Tibial artery (tissue), 4 donors: ENCODE data around the gene UST.

Experiments
- DNase-seq, 2 donors: peaks; one replicate each; pipeline ENCODE4 v3.0.0-alpha.2; 2019
- H3K27ac ChIP-seq, 2 donors: fragments of 200-600 bp; sonication (generic) in 1 of 2; 1 replicate in 1 of 2; 2 replicates in 1 of 2; pipeline ENCODE4 v1.5.1; 2018 to 2019; ENCODE audit warnings: mild to moderate bottlenecking in 1 of 2
- H3K27me3 ChIP-seq, 2 donors: fragments of 200-600 bp; sonication (generic) in 1 of 2; one replicate each; pipeline versions ENCODE4 v1.5.1 to v1.6.0; 2016 to 2019
- H3K36me3 ChIP-seq, 3 donors: fragments of 200-600 bp; sonication (generic) in 2 of 3; one replicate each; pipeline ENCODE4 v1.5.1; 2016 to 2019; ENCODE audit warnings: mild to moderate bottlenecking in 2 of 3
- H3K4me1 ChIP-seq, 4 donors: fragments of 200-600 bp; sonication (generic) in 2 of 4; 1 replicate in 3 of 4; 2 replicates in 1 of 4; pipeline ENCODE4 v1.5.1; 2016 to 2019
- H3K4me3 ChIP-seq, 2 donors: fragments of 200-600 bp; sonication (generic) in 1 of 2; 1 replicate in 1 of 2; 2 replicates in 1 of 2; pipeline ENCODE4 v1.5.1; 2018 to 2019; ENCODE audit warnings: mild to moderate bottlenecking in 2 of 2
- H3K9me3 ChIP-seq, 3 donors: fragments of 200-600 bp; sonication (generic) in 1 of 3; one replicate each; pipeline ENCODE4 v1.5.1; 2016 to 2019
- intact Hi-C: fragments of 100-400 bp; cut with DNase I; formaldehyde crosslinking; loops from one replicate; pipeline ENCODE4 v1.15.0; 2023; ENCODE audit warnings: low total_unique reads
- TF ChIP-seq, protein P1 (sequence below), 2 experiments: fragments of 200-600 bp in 1 of 2; fragments of 450-650 bp in 1 of 2; IDR thresholded peaks; one replicate each; pipeline ENCODE4 v1.5.1; 2017 to 2019; ENCODE audit warnings: antibody characterized with exemption in 2 of 2, mild to moderate bottlenecking in 1 of 2, moderate library complexity in 1 of 2

The UST gene

DNA sequence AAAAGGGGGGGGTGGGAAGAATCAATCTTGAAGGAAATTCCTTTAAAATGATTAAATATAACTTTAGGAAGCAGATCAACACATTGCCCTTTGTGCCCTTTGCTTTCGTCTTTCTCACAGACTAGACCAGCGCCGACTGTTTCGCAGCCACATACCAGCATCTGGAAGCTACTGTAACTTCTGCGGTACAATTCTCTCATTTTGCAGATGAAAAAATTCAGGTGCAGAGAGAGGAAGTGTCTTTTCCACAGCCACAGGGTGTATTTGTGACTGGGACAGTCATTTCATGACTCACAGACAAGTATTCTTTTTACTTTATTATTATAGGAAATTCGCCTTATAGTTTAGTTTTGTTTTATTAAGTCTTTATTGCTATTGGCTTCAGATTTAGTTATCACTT is 84.2 kb downstream of the UST start:
- Histone ChIP-seq H3K4me1 (peaks cover 0 to 17% (median 1%) of the 10 kb centered on the region in 4 donors), H3K36me3 (no peaks in the 10 kb centered on the region), H3K27ac (no peak overlapping the region), H3K27me3 (no peaks in the 10 kb centered on the region), H3K9me3 (no peaks in the 10 kb centered on the region), H3K4me3 (no peak overlapping the region)
- no peak for DNase-seq
- TF ChIP-seq, protein P1, sequence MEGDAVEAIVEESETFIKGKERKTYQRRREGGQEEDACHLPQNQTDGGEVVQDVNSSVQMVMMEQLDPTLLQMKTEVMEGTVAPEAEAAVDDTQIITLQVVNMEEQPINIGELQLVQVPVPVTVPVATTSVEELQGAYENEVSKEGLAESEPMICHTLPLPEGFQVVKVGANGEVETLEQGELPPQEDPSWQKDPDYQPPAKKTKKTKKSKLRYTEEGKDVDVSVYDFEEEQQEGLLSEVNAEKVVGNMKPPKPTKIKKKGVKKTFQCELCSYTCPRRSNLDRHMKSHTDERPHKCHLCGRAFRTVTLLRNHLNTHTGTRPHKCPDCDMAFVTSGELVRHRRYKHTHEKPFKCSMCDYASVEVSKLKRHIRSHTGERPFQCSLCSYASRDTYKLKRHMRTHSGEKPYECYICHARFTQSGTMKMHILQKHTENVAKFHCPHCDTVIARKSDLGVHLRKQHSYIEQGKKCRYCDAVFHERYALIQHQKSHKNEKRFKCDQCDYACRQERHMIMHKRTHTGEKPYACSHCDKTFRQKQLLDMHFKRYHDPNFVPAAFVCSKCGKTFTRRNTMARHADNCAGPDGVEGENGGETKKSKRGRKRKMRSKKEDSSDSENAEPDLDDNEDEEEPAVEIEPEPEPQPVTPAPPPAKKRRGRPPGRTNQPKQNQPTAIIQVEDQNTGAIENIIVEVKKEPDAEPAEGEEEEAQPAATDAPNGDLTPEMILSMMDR (IDR thresholded peaks at IDR 0.05): no peak
- intact Hi-C loops: no loop called here

DNA sequence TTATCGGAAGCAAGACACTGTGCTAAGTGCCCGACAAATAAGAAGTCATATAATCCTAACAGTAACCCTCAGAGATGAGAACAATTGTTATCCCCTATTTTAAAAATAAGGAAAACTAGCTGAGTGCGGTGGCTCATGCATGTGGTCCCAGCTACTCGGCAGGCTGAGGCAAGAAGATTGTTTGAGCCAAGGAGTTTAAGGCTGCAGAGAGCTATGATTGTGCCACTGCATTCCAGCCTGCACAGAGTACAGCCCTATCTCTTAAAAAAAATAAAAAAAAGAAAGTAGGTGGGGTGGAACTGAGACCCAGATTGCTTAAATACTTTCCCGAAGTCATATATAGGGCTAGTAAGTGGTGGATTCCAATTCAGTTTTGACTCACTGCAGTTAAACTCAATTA is 84.7 kb downstream of the UST start:
- H3K4me1 ChIP-seq: peaks cover 0 to 20% (median 3%) of the 10 kb centered on the region in 4 donors
- no peaks in the 10 kb centered on the region for H3K36me3 ChIP-seq
- H3K9me3 ChIP-seq: no peaks in the 10 kb centered on the region
- H3K27me3 ChIP-seq: no peaks in the 10 kb centered on the region
- H3K4me3 ChIP-seq: no peak overlapping the region
- intact Hi-C loops: no loop called here
- TF ChIP-seq, protein P1 (IDR thresholded peaks at IDR 0.05): no peak
- no peak overlapping the region for H3K27ac ChIP-seq
- no peak for DNase-seq

DNA sequence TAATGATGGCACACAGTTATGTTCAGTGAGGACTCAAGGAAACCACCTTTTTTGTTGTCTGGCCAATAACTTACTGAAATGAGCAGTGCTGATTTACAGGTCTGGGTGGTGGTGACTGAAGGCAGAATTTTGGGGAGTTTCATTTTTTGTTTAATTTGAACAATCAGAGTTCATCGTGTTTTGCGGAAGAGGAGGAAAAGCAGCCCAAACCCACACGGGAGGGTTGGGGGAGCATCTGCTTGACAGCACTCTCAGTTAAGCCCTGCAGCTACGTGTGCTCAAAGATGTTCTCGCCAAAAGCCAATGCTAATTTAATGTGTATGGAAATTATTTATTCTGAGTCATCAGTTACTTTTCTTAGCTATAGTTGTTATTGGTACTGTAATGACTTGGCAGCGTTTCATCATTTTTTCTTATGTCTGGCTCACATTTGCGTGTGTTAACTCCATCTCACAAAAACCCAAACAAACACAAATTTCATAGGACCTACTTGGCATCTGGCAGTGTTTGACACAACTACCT is 89.2 kb downstream of the UST start:
- TF ChIP-seq, protein P1 (IDR thresholded peaks at IDR 0.05): no peak
- Histone ChIP-seq H3K27ac (no peak overlapping the region), H3K4me1 (peaks cover 0 to 19% (median 3%) of the 10 kb centered on the region in 4 donors), H3K4me3 (no peak overlapping the region), H3K27me3 (no peaks in the 10 kb centered on the region), H3K36me3 (no peaks in the 10 kb centered on the region), H3K9me3 (no peaks in the 10 kb centered on the region)
- intact Hi-C loops: no loop called here
- no peak for DNase-seq

DNA sequence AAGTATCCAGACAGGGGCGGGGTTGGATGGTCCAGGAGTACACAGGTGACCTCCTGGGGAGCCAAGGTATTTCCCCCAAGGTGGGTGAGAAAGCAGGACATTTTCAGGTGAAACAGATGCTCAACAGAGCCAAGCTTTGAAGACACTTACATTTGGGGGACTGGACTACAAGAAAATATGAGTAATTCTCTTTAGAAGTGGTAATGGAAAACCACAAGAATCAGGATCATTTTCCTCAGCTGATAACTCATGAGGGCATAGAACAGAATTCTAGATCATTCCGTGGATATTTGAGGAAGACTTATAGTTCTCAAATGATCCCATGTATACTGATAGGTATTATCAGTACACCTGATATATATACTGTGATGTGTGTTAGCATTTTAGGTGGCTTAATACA is 89.9 kb downstream of the UST start:
- H3K27me3 ChIP-seq: no peaks in the 10 kb centered on the region
- TF ChIP-seq, protein P1 (IDR thresholded peaks at IDR 0.05): no peak
- H3K9me3 ChIP-seq: no peaks in the 10 kb centered on the region
- no peaks in the 10 kb centered on the region for H3K36me3 ChIP-seq
- no peak overlapping the region for H3K27ac ChIP-seq
- DNase-seq: no peak
- H3K4me1 ChIP-seq: peaks cover 0 to 12% (median 3%) of the 10 kb centered on the region in 4 donors
- intact Hi-C loops: no loop called here
- H3K4me3 ChIP-seq: no peak overlapping the region

DNA sequence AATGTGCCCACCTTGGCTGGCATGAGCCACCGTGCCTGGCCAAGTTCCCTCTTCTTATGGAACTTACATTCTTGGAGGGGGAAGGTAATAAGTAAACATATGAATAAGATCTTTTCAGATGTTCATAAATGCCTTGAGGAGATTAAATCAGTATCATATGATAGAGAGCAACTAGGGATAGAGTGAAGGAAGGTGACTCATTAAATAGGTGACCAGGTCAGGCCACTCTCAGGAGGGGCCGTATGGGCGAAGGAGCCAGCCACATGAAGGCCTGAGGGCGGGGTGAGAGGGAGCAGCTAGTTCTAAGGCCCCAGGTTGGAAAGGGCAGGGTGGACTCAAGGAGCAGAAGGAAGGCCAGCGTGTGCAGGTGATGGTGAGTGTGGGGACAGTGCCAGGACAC is 91.1 kb downstream of the UST start:
- DNase-seq: no peak
- Histone ChIP-seq H3K9me3 (no peaks in the 10 kb centered on the region), H3K4me1 (peaks cover 0 to 12% (median 3%) of the 10 kb centered on the region in 4 donors), H3K27ac (no peak overlapping the region), H3K4me3 (no peak overlapping the region), H3K36me3 (no peaks in the 10 kb centered on the region), H3K27me3 (no peaks in the 10 kb centered on the region)
- intact Hi-C loops: no loop called here
- TF ChIP-seq, protein P1 (IDR thresholded peaks at IDR 0.05): no peak

DNA sequence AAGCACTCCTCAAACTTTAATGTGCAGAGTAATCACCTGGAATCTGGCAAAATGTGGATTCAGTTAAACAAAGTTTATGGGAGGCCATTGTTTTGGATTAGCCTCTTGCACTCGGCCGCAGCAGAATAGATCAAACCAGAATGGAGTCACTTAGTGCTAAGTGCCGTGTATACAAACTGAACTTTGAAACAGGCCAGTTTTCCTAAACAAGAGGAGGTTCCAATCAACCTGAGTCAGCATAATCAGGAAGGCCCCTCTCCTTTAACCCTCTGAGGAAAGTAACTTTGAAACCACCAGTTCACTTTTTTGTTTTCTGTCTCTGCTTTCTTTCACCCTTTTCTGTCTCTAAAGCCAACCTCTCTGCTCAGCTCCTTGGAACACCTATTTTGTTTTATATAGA is 92.2 kb downstream of the UST start:
- H3K9me3 ChIP-seq: no peaks in the 10 kb centered on the region
- H3K36me3 ChIP-seq: no peaks in the 10 kb centered on the region
- intact Hi-C loops: no loop called here
- no peak overlapping the region for H3K27ac ChIP-seq
- no peaks in the 10 kb centered on the region for H3K27me3 ChIP-seq
- no peak for DNase-seq
- H3K4me1 ChIP-seq: peaks cover 0 to 12% (median 3%) of the 10 kb centered on the region in 4 donors
- no peak overlapping the region for H3K4me3 ChIP-seq
- TF ChIP-seq, protein P1 (IDR thresholded peaks at IDR 0.05): no peak
